Measurements from ENCODE around the gene MYO3B. TPM values are rescaled to one million over a fixed set of nuclear protein-coding genes. Genes with fewer than 3 reads are reported as not detected.

The MYO3B gene
- total RNA-seq, 4 donors from 2014 or later: 0.09 to 9.1 TPM; not detected in 2

GRCh38 chr2:170267071-170267470 lies 89.1 kb downstream of the MYO3B start:
- Histone ChIP-seq H3K4me1 (no peaks in the 10 kb centered on the region), H3K36me3 (no peaks in the 10 kb centered on the region), H3K9me3 (no peaks in the 10 kb centered on the region), H3K27ac (no peak overlapping the region), H3K4me3 (no peak overlapping the region), H3K27me3 (no peaks in the 10 kb centered on the region)
- no peak for DNase-seq
- no peak for TF ChIP-seq POLR2A (IDR thresholded peaks at IDR 0.05)
- TF ChIP-seq, protein P1, sequence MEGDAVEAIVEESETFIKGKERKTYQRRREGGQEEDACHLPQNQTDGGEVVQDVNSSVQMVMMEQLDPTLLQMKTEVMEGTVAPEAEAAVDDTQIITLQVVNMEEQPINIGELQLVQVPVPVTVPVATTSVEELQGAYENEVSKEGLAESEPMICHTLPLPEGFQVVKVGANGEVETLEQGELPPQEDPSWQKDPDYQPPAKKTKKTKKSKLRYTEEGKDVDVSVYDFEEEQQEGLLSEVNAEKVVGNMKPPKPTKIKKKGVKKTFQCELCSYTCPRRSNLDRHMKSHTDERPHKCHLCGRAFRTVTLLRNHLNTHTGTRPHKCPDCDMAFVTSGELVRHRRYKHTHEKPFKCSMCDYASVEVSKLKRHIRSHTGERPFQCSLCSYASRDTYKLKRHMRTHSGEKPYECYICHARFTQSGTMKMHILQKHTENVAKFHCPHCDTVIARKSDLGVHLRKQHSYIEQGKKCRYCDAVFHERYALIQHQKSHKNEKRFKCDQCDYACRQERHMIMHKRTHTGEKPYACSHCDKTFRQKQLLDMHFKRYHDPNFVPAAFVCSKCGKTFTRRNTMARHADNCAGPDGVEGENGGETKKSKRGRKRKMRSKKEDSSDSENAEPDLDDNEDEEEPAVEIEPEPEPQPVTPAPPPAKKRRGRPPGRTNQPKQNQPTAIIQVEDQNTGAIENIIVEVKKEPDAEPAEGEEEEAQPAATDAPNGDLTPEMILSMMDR (IDR thresholded peaks at IDR 0.05): no peak
- intact Hi-C loops (cut with DNase I; ENCODE audit: low total_unique reads): no loop called here

GRCh38 chr2:170270278-170270864 lies 92.4 kb downstream of the MYO3B start:
- no peaks in the 10 kb centered on the region for H3K36me3 ChIP-seq
- no peak overlapping the region for H3K4me3 ChIP-seq
- intact Hi-C loops (cut with DNase I; ENCODE audit: low total_unique reads): no loop called here
- no peak overlapping the region for H3K27ac ChIP-seq
- no peaks in the 10 kb centered on the region for H3K27me3 ChIP-seq
- no peak for DNase-seq
- H3K4me1 ChIP-seq: no peaks in the 10 kb centered on the region
- H3K9me3 ChIP-seq: no peaks in the 10 kb centered on the region
- TF ChIP-seq POLR2A (IDR thresholded peaks at IDR 0.05): no peak
- TF ChIP-seq, protein P1 (IDR thresholded peaks at IDR 0.05): no peak

- Histone ChIP-seq H3K36me3 (no peaks in the 10 kb centered on the region), H3K27ac (no peak overlapping the region), H3K27me3 (no peaks in the 10 kb centered on the region), H3K4me3 (no peak overlapping the region), H3K9me3 (no peaks in the 10 kb centered on the region), H3K4me1 (no peaks in the 10 kb centered on the region)
- intact Hi-C loops (cut with DNase I; ENCODE audit: low total_unique reads): no loop called here
- no peak for DNase-seq
- TF ChIP-seq POLR2A (IDR thresholded peaks at IDR 0.05): no peak
- TF ChIP-seq, protein P1 (IDR thresholded peaks at IDR 0.05): no peak
Measured at GRCh38 chr2:170271340-170271739, 93.4 kb downstream of the MYO3B start.

GRCh38 chr2:170276056-170276455 lies 98.1 kb downstream of the MYO3B start:
- Histone ChIP-seq H3K4me3 (no peak overlapping the region), H3K36me3 (no peaks in the 10 kb centered on the region), H3K9me3 (no peaks in the 10 kb centered on the region), H3K27ac (no peak overlapping the region), H3K4me1 (no peaks in the 10 kb centered on the region), H3K27me3 (no peaks in the 10 kb centered on the region)
- TF ChIP-seq, protein P1 (IDR thresholded peaks at IDR 0.05): no peak
- no peak for TF ChIP-seq POLR2A (IDR thresholded peaks at IDR 0.05)
- DNase-seq: no peak
- intact Hi-C loops (cut with DNase I; ENCODE audit: low total_unique reads): no loop called here

DNA sequence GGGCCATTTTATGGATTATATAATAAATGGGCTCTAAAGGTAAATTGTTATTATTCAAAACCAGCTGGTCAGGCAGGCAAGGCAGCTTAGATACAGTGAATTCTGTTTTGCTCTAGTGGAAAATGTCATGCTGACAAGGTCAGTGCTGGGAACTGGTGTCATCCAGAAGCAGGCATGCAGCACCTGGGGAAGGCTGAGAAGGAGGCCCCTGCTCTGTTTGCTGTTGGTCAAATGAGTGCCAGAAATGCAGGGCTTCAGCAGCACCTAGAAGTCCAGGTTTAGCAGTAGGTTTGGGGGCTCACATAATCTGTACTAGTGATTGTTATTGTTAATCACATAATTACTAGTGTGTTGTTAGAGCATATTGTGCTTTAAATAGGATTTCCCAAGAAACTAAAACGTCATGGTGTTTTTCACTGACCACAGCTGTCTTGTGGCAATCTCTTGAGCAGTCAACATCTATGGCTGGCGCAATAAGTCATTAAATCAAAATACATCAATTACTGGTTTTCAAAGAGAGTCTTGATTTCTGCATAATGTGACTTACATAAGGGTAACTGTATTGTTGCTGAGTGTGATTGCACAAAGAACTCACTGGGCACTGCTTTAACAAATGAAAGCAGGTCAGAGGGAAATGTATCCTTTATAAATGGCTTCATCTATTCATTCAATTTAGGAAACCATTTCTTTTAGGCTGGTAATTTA lies 99.1 kb downstream of the MYO3B start:
- H3K9me3 ChIP-seq: no peaks in the 10 kb centered on the region
- DNase-seq: no peak
- H3K4me3 ChIP-seq: no peak overlapping the region
- no peak overlapping the region for H3K27ac ChIP-seq
- intact Hi-C loops (cut with DNase I; ENCODE audit: low total_unique reads): no loop called here
- no peaks in the 10 kb centered on the region for H3K4me1 ChIP-seq
- no peaks in the 10 kb centered on the region for H3K27me3 ChIP-seq
- H3K36me3 ChIP-seq: no peaks in the 10 kb centered on the region
- no peak for TF ChIP-seq POLR2A (IDR thresholded peaks at IDR 0.05)

Measured in uterus (tissue), 4 donors.